Small intestine (tissue), 7 donors: ENCODE data around the gene GANC. TPM values are rescaled to one million over a fixed set of nuclear protein-coding genes. Genes with fewer than 3 reads are reported as not detected.

Experiments
- DNase-seq, 2 donors: peaks; one replicate each; pipeline versions ENCODE4 v3.0.0 to v3.0.0-alpha.2; 2013
- FAIRE-seq: peaks from 2 replicates; lab custom pipeline; 2012; peaks lifted over from hg19 to GRCh38; lab: Jason Lieb, UNC
- H3K27ac ChIP-seq, 3 donors: one replicate each; pipeline ENCODE4 v1.5.1; 2013; ENCODE audit warnings: low read length in 2 of 3, mild to moderate bottlenecking in 2 of 3, control low read depth in 1 of 3, inconsistent platforms in 1 of 3, low read depth in 1 of 3, moderate library complexity in 1 of 3
- H3K27me3 ChIP-seq, 3 donors: one replicate each; pipeline ENCODE4 v1.6.1; 2013; ENCODE audit warnings: low read length in 3 of 3, inconsistent platforms in 1 of 3; ENCODE audit not compliant: control insufficient read depth in 3 of 3, insufficient read depth in 3 of 3
- H3K36me3 ChIP-seq, 3 donors: one replicate each; pipeline ENCODE4 v1.6.1; 2013; ENCODE audit warnings: low read length in 3 of 3, inconsistent platforms in 1 of 3, low read depth in 1 of 3, mild to moderate bottlenecking in 1 of 3, moderate library complexity in 1 of 3; ENCODE audit not compliant: control insufficient read depth in 3 of 3, insufficient read depth in 2 of 3
- H3K4me1 ChIP-seq, 3 donors: one replicate each; pipeline ENCODE4 v1.6.1; 2013; ENCODE audit warnings: low read length in 2 of 3, inconsistent platforms in 1 of 3, low read depth in 1 of 3, mild to moderate bottlenecking in 1 of 3, moderate library complexity in 1 of 3; ENCODE audit not compliant: control insufficient read depth in 3 of 3, insufficient read depth in 2 of 3
- H3K4me3 ChIP-seq, 3 donors: one replicate each; pipeline ENCODE4 v1.5.1; 2013; ENCODE audit warnings: low read length in 3 of 3, control low read depth in 1 of 3, inconsistent platforms in 1 of 3, low read depth in 1 of 3, mild to moderate bottlenecking in 1 of 3, moderate library complexity in 1 of 3
- H3K9me3 ChIP-seq, 2 donors: one replicate each; pipeline ENCODE4 v1.6.1; 2013; ENCODE audit warnings: low read depth in 1 of 2, low read length in 1 of 2; ENCODE audit not compliant: control insufficient read depth in 2 of 2, insufficient read depth in 1 of 2
- WGBS, 3 donors: extraction: QIAGEN DNeasy Blood & Tissue Kit; methylation state at CpG; one replicate each; pipeline ENCODE4 v1.1.7; 2013; 5-methylcytosine and 5-hydroxymethylcytosine counted together
- polyA plus RNA-seq, 4 donors: library from polyadenylated mRNA; stranded (reverse) in 3 of 4; unstranded in 1 of 4; fragments of 200-250 nt in 3 of 4; fragments of 120-200 nt in 1 of 4; gene quantifications; one replicate each; pipeline versions ENCODE4 v1.2.1 to v1.2.3, GENCODE V29; 2013
- donor health status: healthy with polysubstance abuse.
- donor health status: control.
- donor health status: control.
- donor health status: Bipolar disorder and iron deficiency.
- donor health status: healthy.

The GANC gene
- polyA plus RNA-seq, 4 donors: 5.1 to 25.8 (median 11.1) TPM

GRCh38 chr15:42354824-42355223 lies 81.8 kb downstream of the GANC start:
- Histone ChIP-seq H3K4me3 (no peak overlapping the region), H3K27ac (no peak overlapping the region), H3K9me3 (no peaks in the 10 kb centered on the region), H3K27me3 (no peaks in the 10 kb centered on the region), H3K36me3 (peaks cover 0 to 29% (median 12%) of the 10 kb centered on the region in 3 donors), H3K4me1 (no peaks in the 10 kb centered on the region)
- no peak for FAIRE-seq
- WGBS, 3 donors: 67 to 79% (median 70%) methylated on average over 2 of the region's 2 CpGs
- DNase-seq: no peak

GRCh38 chr15:42355291-42355690 lies 82.3 kb downstream of the GANC start:
- no peaks in the 10 kb centered on the region for H3K27me3 ChIP-seq
- 92 to 94% (median 94%) methylated on average over 6 of the region's 6 CpGs for WGBS, 3 donors
- H3K27ac ChIP-seq: no peak overlapping the region
- H3K9me3 ChIP-seq: no peaks in the 10 kb centered on the region
- no peak for FAIRE-seq
- DNase-seq: no peak
- no peaks in the 10 kb centered on the region for H3K4me1 ChIP-seq
- peaks cover 0 to 32% (median 12%) of the 10 kb centered on the region in 3 donors for H3K36me3 ChIP-seq
- H3K4me3 ChIP-seq: no peak overlapping the region

- Histone ChIP-seq H3K27ac (no peak overlapping the region), H3K36me3 (peaks cover 0 to 29% (median 10%) of the 10 kb centered on the region in 3 donors), H3K9me3 (no peaks in the 10 kb centered on the region), H3K4me1 (no peaks in the 10 kb centered on the region), H3K4me3 (no peak overlapping the region), H3K27me3 (no peaks in the 10 kb centered on the region)
- FAIRE-seq (no peak), DNase-seq (no peak)
- 81 to 88% (median 84%) methylated on average over 5 of the region's 5 CpGs for WGBS, 3 donors
Observed at GRCh38 chr15:42356851-42357250, 83.8 kb downstream of the GANC start.

DNA sequence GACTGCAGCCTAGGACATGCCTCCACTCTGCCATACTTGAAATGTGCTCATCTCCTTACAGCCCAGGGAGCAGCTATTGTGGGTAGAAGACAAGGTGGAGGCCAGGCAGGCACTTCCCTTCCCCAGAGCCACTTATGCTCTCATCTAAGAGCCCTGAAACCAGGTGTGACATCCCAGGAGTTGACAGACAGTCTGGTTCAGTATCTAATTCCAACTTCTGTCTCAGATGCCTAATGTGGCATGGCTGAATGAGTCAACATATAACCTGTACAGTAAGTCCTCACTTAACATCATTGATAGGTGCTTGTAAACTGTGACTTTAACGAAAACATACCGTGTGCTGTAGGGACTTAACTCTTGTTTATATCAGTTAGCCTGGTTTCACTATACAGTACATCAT lies 85.1 kb downstream of the GANC start:
- 91 to 96% (median 92%) methylated on average over 2 of the region's 2 CpGs for WGBS, 3 donors
- Histone ChIP-seq H3K4me1 (no peaks in the 10 kb centered on the region), H3K36me3 (peaks cover 0 to 19% (median 8%) of the 10 kb centered on the region in 3 donors), H3K27me3 (no peaks in the 10 kb centered on the region), H3K9me3 (no peaks in the 10 kb centered on the region), H3K27ac (no peak overlapping the region), H3K4me3 (no peak overlapping the region)
- no peak for DNase-seq
- no peak for FAIRE-seq

- peaks cover 0 to 21% (median 8%) of the 10 kb centered on the region in 3 donors for H3K36me3 ChIP-seq
- WGBS, 3 donors: 74 to 81% (median 80%) methylated on average over 1 of the region's 1 CpG
- FAIRE-seq: no peak
Observed at GRCh38 chr15:42359249-42359648, 86.2 kb downstream of the GANC start, which contains the start of gene CAPN3. Gene CAPN3, plus strand, starts transcription at chr15:42359501. Its CDS starts 305 bp downstream, at chr15:42359806.

GRCh38 chr15:42359985-42360384 lies 87.0 kb downstream of the GANC start:
- FAIRE-seq: no peak
- 76 to 94% (median 87%) methylated on average over 7 of the region's 7 CpGs for WGBS, 3 donors

More at GRCh38 chr15:42359249-42359648, 86.2 kb downstream of the GANC start, which contains the start of gene CAPN3:
- Histone ChIP-seq H3K9me3 (no peaks in the 10 kb centered on the region), H3K4me3 (no peak within 1 kb of the TSS), H3K4me1 (no peaks in the 10 kb centered on the region), H3K27ac (no peak within 1 kb of the TSS), H3K27me3 (no peaks in the 10 kb centered on the region)
- DNase-seq: no peak

GRCh38 chr15:42360535-42361112 lies 87.6 kb downstream of the GANC start:
- Histone ChIP-seq H3K27me3 (no peaks in the 10 kb centered on the region), H3K27ac (no peak overlapping the region), H3K9me3 (no peaks in the 10 kb centered on the region), H3K4me1 (no peaks in the 10 kb centered on the region), H3K36me3 (peaks cover 0 to 16% (median 5%) of the 10 kb centered on the region in 3 donors), H3K4me3 (no peak overlapping the region)
- DNase-seq (no peak), FAIRE-seq (no peak)
- 96 to 99% (median 96%) methylated on average over 5 of the region's 5 CpGs for WGBS, 3 donors

More at GRCh38 chr15:42359985-42360384, 87.0 kb downstream of the GANC start:
- Histone ChIP-seq H3K27me3 (no peaks in the 10 kb centered on the region), H3K9me3 (no peaks in the 10 kb centered on the region), H3K4me3 (no peak overlapping the region), H3K27ac (no peak overlapping the region), H3K36me3 (peaks cover 0 to 21% (median 5%) of the 10 kb centered on the region in 3 donors), H3K4me1 (no peaks in the 10 kb centered on the region)
- no peak for DNase-seq

DNA sequence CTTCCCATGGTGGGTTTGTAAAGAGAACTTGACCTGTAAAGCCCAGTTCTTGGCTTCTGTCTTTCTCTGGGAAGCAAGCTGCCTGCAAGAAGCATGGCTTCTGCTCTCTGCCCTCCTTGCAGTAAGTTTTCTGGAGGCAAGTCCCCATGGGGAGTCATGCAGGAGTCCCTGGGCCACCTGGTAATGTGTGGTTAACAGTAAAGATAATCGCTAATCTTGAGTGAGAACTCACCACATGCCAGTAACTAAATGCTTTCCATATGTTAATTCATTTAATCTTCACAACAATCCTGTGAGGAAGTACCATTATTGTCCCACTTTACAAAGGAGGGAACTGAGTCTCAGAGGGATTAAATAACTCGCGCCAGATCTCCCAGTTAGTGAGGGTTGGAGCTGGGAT lies 90.5 kb downstream of the GANC start:
- FAIRE-seq: no peak
- Histone ChIP-seq H3K36me3 (peaks cover 0 to 8% (median 0%) of the 10 kb centered on the region in 3 donors), H3K4me3 (no peak overlapping the region), H3K27me3 (no peaks in the 10 kb centered on the region), H3K27ac (no peak overlapping the region), H3K9me3 (no peaks in the 10 kb centered on the region), H3K4me1 (no peaks in the 10 kb centered on the region)
- 94 to 95% (median 94%) methylated on average over 3 of the region's 3 CpGs for WGBS, 3 donors
- DNase-seq: no peak

DNA sequence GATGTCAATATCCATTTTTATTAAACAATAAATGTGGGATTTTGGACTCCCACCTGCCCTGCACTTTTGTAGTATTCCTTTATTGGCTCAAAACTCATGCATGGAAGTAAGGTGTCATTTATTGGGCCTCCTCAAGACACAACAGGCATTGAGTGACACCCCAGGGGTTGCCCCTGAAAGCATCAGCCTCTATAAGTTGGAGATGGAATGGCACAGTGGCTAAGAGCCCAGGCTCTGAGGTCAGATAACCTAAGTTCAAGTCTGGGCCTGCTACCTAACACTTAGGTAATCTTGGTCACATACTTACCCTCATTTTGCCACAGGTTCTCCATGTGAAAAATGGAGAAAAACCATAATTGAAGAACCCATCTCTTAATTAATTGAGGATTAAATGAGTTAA lies 90.9 kb downstream of the GANC start:
- H3K4me1 ChIP-seq: no peaks in the 10 kb centered on the region
- H3K36me3 ChIP-seq: peaks cover 0 to 8% (median 0%) of the 10 kb centered on the region in 3 donors
- no peaks in the 10 kb centered on the region for H3K27me3 ChIP-seq
- FAIRE-seq: no peak
- no peak for DNase-seq
- no peak overlapping the region for H3K4me3 ChIP-seq
- H3K27ac ChIP-seq: no peak overlapping the region
- H3K9me3 ChIP-seq: peaks cover 0 to 2% of the 10 kb centered on the region in 2 donors
